WTC11 (cell line): Measurements from ENCODE around the gene OR2A2.

Source experiments
- CTCF ChIP-seq: fragments of 200-600 bp; IDR thresholded peaks from 2 replicates; pipeline ENCODE4 v1.8.0; 2022; ENCODE audit warnings: antibody characterized with exemption
- JAZF1 ChIP-seq: fragments of 250-450 bp; sonication (Bioruptor Pico); IDR thresholded peaks from 2 replicates; pipeline ENCODE4 v1.9.0; 2021; ENCODE audit warnings: moderate library complexity, mild to moderate bottlenecking, inconsistent platforms
- NR1H2 ChIP-seq: sonication (generic); formaldehyde crosslinking; IDR thresholded peaks from 2 replicates; pipeline ENCODE4 v1.9.0; 2021; ENCODE audit warnings: mild to moderate bottlenecking, moderate library complexity, missing genetic modification reagents
- SMAD3 ChIP-seq: sonication (generic); formaldehyde crosslinking; IDR thresholded peaks from 2 replicates; pipeline ENCODE4 v1.8.0; 2022; ENCODE audit warnings: missing genetic modification reagents, mild to moderate bottlenecking, borderline replicate concordance
- ZNF121 ChIP-seq: sonication (generic); formaldehyde crosslinking; IDR thresholded peaks from 2 replicates; pipeline ENCODE4 v1.8.0; 2023; ENCODE audit warnings: missing genetic modification reagents

- TF ChIP-seq SMAD3 (CRISPR knock-in tag), result no peak
- no peak for TF ChIP-seq JAZF1
- no peak for TF ChIP-seq CTCF
- no peak for TF ChIP-seq NR1H2
- no peak for TF ChIP-seq ZNF121 (CRISPR knock-in tag)
These were observed 39.9 kb upstream of the OR2A2 start, which contains the start of gene OR2A25 for GRCh38 chr7:144069511-144069910.
